ENCODE results near the gene RAB7A.

Gene RAB7A

GRCh38 chr3:128787256-128788253 is 61.6 kb downstream of the RAB7A start:
- ChIA-PET CTCF (interaction anchor here (0.6 to 7.4 kb wide), 14 partner anchors 8 to 170 kb away, joined by 3 to 66 read pairs (median 4); no protein-coding TSS in a partner anchor), POLR2A (no interaction called here)
- no peak for TF ChIP-seq CTCF (IDR thresholded peaks at IDR 0.05; ENCODE audit: control extremely low read depth, extremely low read depth, low read depth, missing control alignments)
- DNase-seq (ENCODE audit: extremely low spot score) = peak; percentile 37

- POLR2A ChIA-PET = no interaction called here
- CTCF ChIA-PET = interaction anchor here (1.2 to 7.4 kb wide), 11 partner anchors 9 to 171 kb away, joined by 3 to 66 read pairs (median 6); no protein-coding TSS in a partner anchor
- no peak for TF ChIP-seq CTCF (IDR thresholded peaks at IDR 0.05; ENCODE audit: control extremely low read depth, extremely low read depth, low read depth, missing control alignments)
- no peak for DNase-seq (ENCODE audit: extremely low spot score)
These were observed 62.4 kb downstream of the RAB7A start for GRCh38 chr3:128788268-128788869.

- CTCF ChIA-PET = interaction anchor here (0.7 to 7.2 kb wide), 25 partner anchors 7 to 185 kb away, joined by 3 to 66 read pairs (median 4); no protein-coding TSS in a partner anchor
- no peak for TF ChIP-seq CTCF (IDR thresholded peaks at IDR 0.05; ENCODE audit: control extremely low read depth, extremely low read depth, low read depth, missing control alignments)
- POLR2A ChIA-PET = interaction anchor here (2.0 kb wide), 1 partner anchor 114 kb away, joined by 6 read pairs; no protein-coding TSS in a partner anchor
- no peak for DNase-seq (ENCODE audit: extremely low spot score)
These were observed 68.2 kb downstream of the RAB7A start for GRCh38 chr3:128794067-128794768.

GRCh38 chr3:128794770-128795649 is 69.0 kb downstream of the RAB7A start:
- peak; percentile 74 for TF ChIP-seq CTCF (IDR thresholded peaks at IDR 0.05; ENCODE audit: control extremely low read depth, extremely low read depth, low read depth, missing control alignments)
- peak; percentile 79 for DNase-seq (ENCODE audit: extremely low spot score)
- ChIA-PET POLR2A (interaction anchor here (2.0 kb wide), 1 partner anchor 115 kb away, joined by 6 read pairs; no protein-coding TSS in a partner anchor), CTCF (interaction anchor here (0.7 to 7.2 kb wide), 33 partner anchors 8 to 700 kb away, joined by 3 to 66 read pairs (median 4); partner anchors contain the start of gene RPN1)

GRCh38 chr3:128799653-128800052 is 73.7 kb downstream of the RAB7A start:
- DNase-seq (ENCODE audit: extremely low spot score) = no peak
- no peak for TF ChIP-seq CTCF (IDR thresholded peaks at IDR 0.05; ENCODE audit: control extremely low read depth, extremely low read depth, low read depth, missing control alignments)
- CTCF ChIA-PET = interaction anchor here (0.9 to 7.2 kb wide), 10 partner anchors 13 to 191 kb away, joined by 3 to 66 read pairs (median 4); partner anchors contain the start of gene RAB7A
- POLR2A ChIA-PET = interaction anchor here (0.6 kb wide), 1 partner anchor 43 kb away, joined by 13 read pairs; no protein-coding TSS in a partner anchor

All from GM10248 (cell line).